Spleen (tissue), 11 donors: ENCODE data around the gene PDE6D. TPM values are rescaled to one million over a fixed set of nuclear protein-coding genes. Genes with fewer than 3 reads are reported as not detected.
"Not testable (repeated sequence)": the region's sequence is repeated elsewhere in the genome, so short reads cannot be mapped to it uniquely, and the experiment has no call there.

ENCODE experiments used
- DNase-seq: peaks from one replicate; pipeline ENCODE4 v3.0.0-alpha.2; 2020
- H3K27ac ChIP-seq, 8 donors: fragments of 200-600 bp; sonication (generic) in 7 of 8; 1 replicate in 4 of 8; 2 replicates in 4 of 8; pipeline versions ENCODE4 v1.5.0 to v1.8.0; 2016 to 2021; ENCODE audit warnings: inconsistent platforms in 4 of 8, mild to moderate bottlenecking in 4 of 8, moderate library complexity in 1 of 8
- H3K27me3 ChIP-seq, 7 donors: fragments of 200-600 bp; sonication (generic) in 6 of 7; replicated peaks in 1 of 7; 1 replicate in 4 of 7; 2 replicates in 3 of 7; pipeline versions ENCODE4 v1.5.0 to v1.8.0; 2016 to 2021; ENCODE audit warnings: inconsistent platforms in 3 of 7, mild to moderate bottlenecking in 1 of 7
- H3K36me3 ChIP-seq, 6 donors: fragments of 200-600 bp; sonication (generic) in 5 of 6; 1 replicate in 4 of 6; 2 replicates in 2 of 6; pipeline versions ENCODE4 v1.5.0 to v1.8.0; 2016 to 2021; ENCODE audit warnings: inconsistent platforms in 2 of 6
- H3K4me1 ChIP-seq, 6 donors: fragments of 200-600 bp; sonication (generic) in 5 of 6; 1 replicate in 3 of 6; 2 replicates in 3 of 6; pipeline versions ENCODE4 v1.5.0 to v1.8.0; 2016 to 2021; ENCODE audit warnings: inconsistent platforms in 3 of 6
- H3K4me3 ChIP-seq, 8 donors: fragments of 200-600 bp; sonication (generic) in 7 of 8; 1 replicate in 4 of 8; 2 replicates in 4 of 8; pipeline versions ENCODE4 v1.5.0 to v1.8.0; 2016 to 2021; ENCODE audit warnings: inconsistent platforms in 4 of 8, mild to moderate bottlenecking in 4 of 8, moderate library complexity in 2 of 8
- H3K9me3 ChIP-seq, 8 donors: fragments of 200-600 bp; sonication (generic) in 7 of 8; 1 replicate in 4 of 8; 2 replicates in 4 of 8; pipeline versions ENCODE4 v1.5.0 to v1.8.0; 2016 to 2021; ENCODE audit warnings: inconsistent platforms in 4 of 8
- POLR2A ChIP-seq, 3 donors: fragments of 450-650 bp; IDR thresholded peaks; one replicate each; pipeline ENCODE4 v1.5.1; 2017; ENCODE audit warnings: antibody characterized with exemption in 3 of 3, mild to moderate bottlenecking in 1 of 3
- POLR2AphosphoS5 ChIP-seq, 3 donors: sonication (generic); formaldehyde crosslinking; IDR thresholded peaks; one replicate each; pipeline ENCODE4 v1.5.1; 2017; ENCODE audit warnings: antibody characterized with exemption in 3 of 3
- WGBS, 5 donors: extraction: QIAGEN DNeasy Blood & Tissue Kit in 3 of 5; methylation state at CpG; one replicate each; pipeline versions ENCODE4 v1.1.5 to v1.1.7; 2013 to 2018; 5-methylcytosine and 5-hydroxymethylcytosine counted together
- intact Hi-C: fragments of 100-400 bp; cut with DNase I; formaldehyde crosslinking; loops from one replicate; pipeline ENCODE4 v1.15.0; 2023; ENCODE audit warnings: low total_unique reads
- polyA plus RNA-seq, 3 donors: library from polyadenylated mRNA; stranded (reverse); fragments of 200-250 nt; gene quantifications; one replicate each; pipeline ENCODE4 v1.2.1, GENCODE V29; 2013
- total RNA-seq, 7 donors: library from RNA; depleted of rRNA in 3 of 7; stranded (reverse); fragments of >200 nt in 3 of 7; fragmentation: NEBNext Ultra II Directional in 4 of 7; extraction: Animal tissue kit (Norgen Biotek cat#: 25700) in 4 of 7; gene quantifications; one replicate each; pipeline versions ENCODE4 v1.1.0 to v1.2.1, GENCODE V29; 2016 to 2021
- TF ChIP-seq, protein P1 (sequence below), 11 experiments: fragments of 200-600 bp in 7 of 11; fragments of 450-650 bp in 4 of 11; sonication (generic) in 4 of 11; IDR thresholded peaks in 8 of 11; conservative IDR thresholded peaks in 3 of 11; 1 replicate in 7 of 11; 2 replicates in 4 of 11; pipeline versions ENCODE4 v1.4.0 to v1.8.0; 2016 to 2021; ENCODE audit warnings: antibody characterized with exemption in 11 of 11, inconsistent platforms in 4 of 11, mild to moderate bottlenecking in 1 of 11
- donor health status: healthy with polysubstance abuse.
- donor health status: DM: no; HTN: no; CAD: no; lungs with moderate emphysema.
- donor health status: DM: no; HTN: no; CAD: no.
- donor health status: Bipolar disorder and iron deficiency.
- donor health status: healthy.
- donor health status: DM: no; HTN: no; CAD: no.
- donor health status: DM: yes; HTN: yes; CAD: no.

The PDE6D gene
- total and polyA plus RNA-seq, 10 donors, result 20.5 to 45.0 (median 29.6) TPM

DNA sequence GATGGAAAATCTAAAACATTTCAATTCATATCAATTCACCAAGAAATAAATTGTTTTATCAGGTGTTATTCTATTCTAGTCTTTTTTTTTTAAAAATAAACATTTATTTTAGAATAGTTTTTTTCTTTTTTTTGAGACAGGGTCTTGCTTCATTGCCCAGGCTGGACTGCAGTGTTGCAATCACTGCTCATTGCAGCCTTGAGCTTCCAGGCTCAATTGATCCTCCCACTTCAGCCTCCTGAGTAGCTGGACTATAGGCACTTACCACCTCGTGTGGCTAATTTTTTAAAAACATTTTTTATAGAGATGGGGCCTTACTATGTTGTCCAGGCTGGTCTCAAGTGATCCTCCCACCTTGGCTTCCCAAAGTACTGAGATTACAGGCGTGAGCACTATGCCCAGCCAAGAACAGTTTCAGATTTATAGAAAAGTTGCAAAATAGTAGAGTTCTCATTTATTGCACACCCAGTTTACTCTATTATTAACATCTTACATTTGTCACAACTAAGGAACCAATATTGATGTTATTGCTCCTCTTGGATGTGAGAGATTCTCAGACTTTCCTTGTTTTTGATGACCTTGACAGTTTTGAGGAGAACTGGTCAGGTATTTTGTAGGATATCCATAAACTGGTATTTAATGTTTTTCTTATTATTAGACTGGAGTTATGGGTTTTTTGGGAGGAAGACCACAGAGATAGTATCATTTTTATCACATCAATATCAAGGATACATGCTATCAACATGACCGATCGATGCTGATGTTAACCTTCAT, 29.9 kb downstream of the PDE6D start:
- Histone ChIP-seq H3K36me3 (no peaks in the 10 kb centered on the region), H3K4me1 (no peaks in the 10 kb centered on the region), H3K27ac (no peak overlapping the region), H3K27me3 (no peaks in the 10 kb centered on the region), H3K4me3 (no peak overlapping the region), H3K9me3 (no peaks in the 10 kb centered on the region)
- WGBS, 5 donors, result 90 to 95% (median 91%) methylated on average over 4 of the region's 4 CpGs
- DNase-seq, result no peak
- TF ChIP-seq POLR2A (IDR thresholded peaks at IDR 0.05), result no peak
- intact Hi-C loops, result no loop called here

DNA sequence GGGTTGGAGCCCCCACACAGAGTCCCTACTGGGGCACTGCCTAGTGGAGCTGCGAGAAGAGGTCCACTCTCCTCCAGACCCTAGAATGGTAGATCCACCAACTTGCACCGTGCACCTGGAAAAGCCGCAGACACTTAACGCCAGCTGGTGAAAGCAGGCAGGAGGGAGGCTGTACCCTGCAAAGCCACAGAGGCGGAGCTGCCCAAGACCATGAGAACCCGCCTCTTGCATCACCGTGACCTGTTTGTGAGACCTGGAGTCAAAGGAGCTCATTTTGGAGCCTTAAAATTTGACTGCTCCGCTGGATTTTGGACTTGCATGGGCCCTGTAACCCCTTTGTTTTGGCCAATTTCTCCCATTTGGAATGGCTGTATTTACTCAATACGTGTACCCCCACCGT, 32.1 kb downstream of the PDE6D start:
- WGBS, 5 donors, result 87 to 95% (median 93%) methylated on average over 6 to 10 of the region's 10 CpGs
- H3K9me3 ChIP-seq, H3K27ac ChIP-seq, H3K4me3 ChIP-seq, H3K27me3 ChIP-seq, H3K4me1 ChIP-seq, intact Hi-C loops, H3K36me3 ChIP-seq, DNase-seq: not testable (repeated sequence)

DNA sequence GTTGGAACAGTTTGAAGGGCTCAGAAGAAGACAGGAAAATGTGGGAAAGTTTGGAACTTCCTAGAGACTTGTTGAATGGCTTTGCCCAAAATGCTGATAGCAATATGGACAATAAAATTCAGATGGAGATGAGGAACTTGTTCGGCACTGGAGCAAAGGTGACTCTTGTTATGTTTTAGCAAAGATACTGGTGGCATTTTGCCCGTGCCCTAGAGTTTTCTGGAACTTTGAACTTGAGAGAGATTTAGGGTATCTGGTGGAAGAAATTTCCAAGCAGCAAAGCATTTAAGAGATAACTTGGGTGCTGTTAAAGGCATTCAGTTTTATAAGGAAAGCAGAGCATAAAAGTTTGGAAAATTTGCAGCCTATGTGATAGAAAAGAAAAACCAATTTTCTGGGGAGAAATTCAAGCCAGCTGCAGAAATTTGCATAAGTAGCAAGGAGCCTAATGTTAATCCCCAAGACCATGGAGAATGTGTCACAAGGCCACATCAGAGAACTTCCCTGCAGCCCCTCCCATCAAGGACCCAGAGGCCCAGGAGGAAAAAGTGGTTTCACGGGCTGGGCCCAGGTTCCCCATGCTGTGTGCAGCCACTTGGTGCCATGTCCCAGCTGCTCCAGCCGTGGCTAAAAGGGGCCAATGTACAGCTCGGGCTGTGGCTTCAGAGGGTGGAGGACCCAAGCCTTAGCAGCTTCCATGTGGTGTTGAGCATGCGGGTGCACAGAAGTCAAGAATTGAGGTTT, 32.8 kb downstream of the PDE6D start:
- WGBS, 5 donors, result 70 to 85% (median 75%) methylated on average over 6 of the region's 6 CpGs
- H3K9me3 ChIP-seq, DNase-seq, H3K27ac ChIP-seq, H3K36me3 ChIP-seq, intact Hi-C loops, H3K4me3 ChIP-seq, H3K27me3 ChIP-seq, H3K4me1 ChIP-seq: not testable (repeated sequence)

DNA sequence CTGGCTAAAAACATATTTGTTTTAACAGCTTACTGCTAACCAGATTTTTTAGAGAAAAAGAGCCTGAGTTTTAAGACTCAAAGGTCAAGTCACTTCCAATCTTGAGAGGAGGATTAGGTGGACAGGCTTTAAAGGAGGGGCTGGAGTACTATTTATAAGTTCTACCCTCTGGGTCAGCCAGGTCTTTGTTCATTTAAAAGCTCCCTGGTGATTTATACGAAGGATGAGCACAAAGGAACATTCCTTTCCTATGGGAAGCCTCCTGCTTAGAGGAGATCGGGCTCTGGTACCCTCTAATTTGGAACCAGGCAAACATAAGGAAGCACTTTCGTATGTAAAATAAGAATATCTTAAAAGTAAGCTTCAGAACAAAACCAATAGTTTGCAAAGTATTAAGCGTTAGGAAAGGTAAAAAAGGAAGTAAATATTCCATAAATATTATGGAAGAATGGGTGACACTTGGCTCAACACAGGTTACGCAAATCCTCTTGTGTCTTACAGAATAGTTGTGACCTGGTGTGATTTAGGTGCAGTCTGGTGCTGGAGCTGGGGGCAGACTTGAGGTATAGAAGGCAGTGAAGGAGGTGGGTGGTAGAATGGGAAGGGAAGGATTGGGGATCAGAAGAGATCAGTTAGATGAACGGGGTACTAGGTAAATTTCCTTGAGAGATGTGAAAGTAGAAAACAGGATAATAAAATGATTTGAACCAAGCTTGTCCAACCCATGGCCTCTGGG, 35.6 kb downstream of the PDE6D start:
- Histone ChIP-seq H3K27me3 (no peaks in the 10 kb centered on the region), H3K27ac (no peak overlapping the region), H3K4me1 (no peaks in the 10 kb centered on the region), H3K36me3 (no peaks in the 10 kb centered on the region), H3K9me3 (no peaks in the 10 kb centered on the region), H3K4me3 (no peak overlapping the region)
- WGBS, 5 donors, result 76 to 88% (median 86%) methylated on average over 6 of the region's 6 CpGs
- TF ChIP-seq POLR2AphosphoS5 (IDR thresholded peaks at IDR 0.05), result no peak
- no peak for TF ChIP-seq POLR2A (IDR thresholded peaks at IDR 0.05)
- intact Hi-C loops, result no loop called here
- no peak for DNase-seq

DNA sequence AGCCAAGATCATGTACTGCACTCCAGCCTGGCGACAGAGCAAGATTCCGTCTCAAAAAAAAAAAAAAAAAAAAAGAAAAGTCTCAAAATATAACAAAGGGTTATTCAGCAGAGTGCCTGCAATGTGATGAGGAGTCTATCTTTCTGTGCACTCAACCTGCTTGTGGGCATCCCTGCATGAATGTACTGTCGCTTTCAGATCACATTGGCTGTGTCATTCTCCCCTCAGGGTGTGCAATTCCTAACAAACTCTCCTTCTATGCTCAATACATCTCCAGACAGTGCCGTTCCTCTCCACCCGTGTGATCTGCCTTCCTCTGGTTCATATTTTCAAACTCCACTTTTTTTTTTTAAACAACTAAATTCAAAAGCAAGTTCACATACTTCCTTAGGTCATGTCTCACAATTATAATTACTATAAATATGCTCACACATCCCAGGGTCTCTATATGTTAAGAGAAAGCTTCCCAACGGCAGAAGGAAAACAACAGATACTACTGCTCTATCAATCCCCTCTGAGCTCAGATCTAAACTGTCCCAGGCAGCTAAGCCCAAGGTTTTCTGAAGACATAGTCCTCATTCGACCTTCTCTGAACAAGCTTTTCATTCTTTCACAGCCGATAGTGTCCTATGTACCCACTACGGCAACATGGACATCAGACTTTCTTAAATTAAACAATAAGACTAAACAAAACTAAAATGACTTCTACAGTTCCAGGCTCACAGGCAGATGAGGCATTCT, 37.5 kb downstream of the PDE6D start:
- intact Hi-C loops, result no loop called here
- Histone ChIP-seq H3K4me1 (no peaks in the 10 kb centered on the region), H3K36me3 (peaks cover 0 to 7% (median 0%) of the 10 kb centered on the region in 6 donors), H3K27ac (no peak overlapping the region), H3K9me3 (no peaks in the 10 kb centered on the region), H3K4me3 (no peak overlapping the region), H3K27me3 (no peaks in the 10 kb centered on the region)
- DNase-seq, result no peak
- 80 to 90% (median 88%) methylated on average over 9 of the region's 9 CpGs for WGBS, 5 donors
- TF ChIP-seq POLR2A (IDR thresholded peaks at IDR 0.05) (no peak), POLR2AphosphoS5 (IDR thresholded peaks at IDR 0.05) (no peak)
- TF ChIP-seq, protein P1, sequence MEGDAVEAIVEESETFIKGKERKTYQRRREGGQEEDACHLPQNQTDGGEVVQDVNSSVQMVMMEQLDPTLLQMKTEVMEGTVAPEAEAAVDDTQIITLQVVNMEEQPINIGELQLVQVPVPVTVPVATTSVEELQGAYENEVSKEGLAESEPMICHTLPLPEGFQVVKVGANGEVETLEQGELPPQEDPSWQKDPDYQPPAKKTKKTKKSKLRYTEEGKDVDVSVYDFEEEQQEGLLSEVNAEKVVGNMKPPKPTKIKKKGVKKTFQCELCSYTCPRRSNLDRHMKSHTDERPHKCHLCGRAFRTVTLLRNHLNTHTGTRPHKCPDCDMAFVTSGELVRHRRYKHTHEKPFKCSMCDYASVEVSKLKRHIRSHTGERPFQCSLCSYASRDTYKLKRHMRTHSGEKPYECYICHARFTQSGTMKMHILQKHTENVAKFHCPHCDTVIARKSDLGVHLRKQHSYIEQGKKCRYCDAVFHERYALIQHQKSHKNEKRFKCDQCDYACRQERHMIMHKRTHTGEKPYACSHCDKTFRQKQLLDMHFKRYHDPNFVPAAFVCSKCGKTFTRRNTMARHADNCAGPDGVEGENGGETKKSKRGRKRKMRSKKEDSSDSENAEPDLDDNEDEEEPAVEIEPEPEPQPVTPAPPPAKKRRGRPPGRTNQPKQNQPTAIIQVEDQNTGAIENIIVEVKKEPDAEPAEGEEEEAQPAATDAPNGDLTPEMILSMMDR (IDR thresholded peaks at IDR 0.05 in 8 of 11, conservative IDR thresholded peaks at IDR 0.05 in 3 of 11), result no peak
